HAP-1 (cell line): ENCODE results near the gene WDR73.
A peak's percentile ranks its signal among the peaks of the same experiment; 100 is the strongest.
"Not testable (repeated sequence)": the region's sequence is repeated elsewhere in the genome, so short reads cannot be mapped to it uniquely, and the experiment has no call there.

Experiments used
- DNase-seq, 2 experiments: peaks; one replicate each; pipeline ENCODE4 v3.0.0-alpha.2; 2016 to 2020; ENCODE audit warnings: low spot score in 2 of 2
- H3K27me3 ChIP-seq: fragments of 250-450 bp; sonication (Bioruptor Pico); 2 replicates; pipeline ENCODE4 v1.5.1; 2020; ENCODE audit warnings: low read depth, mild to moderate bottlenecking, moderate library complexity
- H3K36me3 ChIP-seq: fragments of 250-450 bp; sonication (Bioruptor Pico); replicated peaks from 2 replicates; pipeline ENCODE4 v1.5.1; 2020; ENCODE audit warnings: mild to moderate bottlenecking
- H3K4me1 ChIP-seq: fragments of 250-450 bp; sonication (Bioruptor Pico); 2 replicates; pipeline ENCODE4 v1.5.1; 2020; ENCODE audit warnings: mild to moderate bottlenecking
- H3K4me3 ChIP-seq: fragments of 250-450 bp; sonication (Bioruptor Pico); 2 replicates; pipeline ENCODE4 v1.5.1; 2020; ENCODE audit warnings: mild to moderate bottlenecking, moderate library complexity
- H3K9me3 ChIP-seq: fragments of 250-450 bp; sonication (Bioruptor Pico); 2 replicates; pipeline ENCODE4 v1.5.1; 2020; ENCODE audit warnings: mild to moderate bottlenecking, moderate library complexity
- in situ Hi-C: fragments of 300-500 bp; cut with MboI; formaldehyde crosslinking; loops from 3 replicates; pipeline ENCODE4 v1.14.3; 2020; ENCODE audit warnings: low sequenced_read_pairs, inconsistent platforms, mixed read lengths

The WDR73 gene

GRCh38 chr15:84653910-84654688 is at the start of gene WDR73:
Gene WDR73 (minus strand): TSS chr15:84654283. CDS start chr15:84654274, 9 bp downstream.
- H3K36me3 ChIP-seq: peaks cover 41% of the 10 kb centered on the region
- peak; percentile 98 to 100 for DNase-seq
- H3K4me3 ChIP-seq: peak within 1 kb of the TSS; percentile 86
- H3K4me1 ChIP-seq: peaks cover 19% of the 10 kb centered on the region
- H3K9me3 ChIP-seq: no peaks in the 10 kb centered on the region
- no peaks in the 10 kb centered on the region for H3K27me3 ChIP-seq
- in situ Hi-C loops: no loop called here

- in situ Hi-C loops: no loop called here
These were observed 49.7 kb upstream of the WDR73 start for GRCh38 chr15:84703808-84704207.

GRCh38 chr15:84702961-84703482 is 48.9 kb upstream of the WDR73 start:
- no peaks in the 10 kb centered on the region for H3K27me3 ChIP-seq
- in situ Hi-C loops: no loop called here
- H3K4me3 ChIP-seq: no peak overlapping the region
- DNase-seq: no peak
- H3K9me3 ChIP-seq: no peaks in the 10 kb centered on the region
- no peaks in the 10 kb centered on the region for H3K4me1 ChIP-seq
- peaks cover 29% of the 10 kb centered on the region for H3K36me3 ChIP-seq

More at GRCh38 chr15:84703808-84704207, 49.7 kb upstream of the WDR73 start:
- Histone ChIP-seq H3K4me3 (no peak overlapping the region), H3K36me3 (peaks cover 36% of the 10 kb centered on the region), H3K27me3 (no peaks in the 10 kb centered on the region), H3K4me1 (no peaks in the 10 kb centered on the region), H3K9me3 (no peaks in the 10 kb centered on the region)
- DNase-seq: no peak

- no peaks in the 10 kb centered on the region for H3K27me3 ChIP-seq
- DNase-seq: no peak
- H3K36me3 ChIP-seq: 0 out of 2 replicates have a peak, but pooled peaks cover 10% of the 10 kb centered on the region
- H3K4me3 ChIP-seq: no peak overlapping the region
- no peaks in the 10 kb centered on the region for H3K9me3 ChIP-seq
- in situ Hi-C loops: no loop called here
- no peaks in the 10 kb centered on the region for H3K4me1 ChIP-seq
These were observed 45.6 kb upstream of the WDR73 start for GRCh38 chr15:84699538-84700191.

GRCh38 chr15:84697236-84697990 is 43.3 kb upstream of the WDR73 start:
- DNase-seq: no peak
- no peaks in the 10 kb centered on the region for H3K9me3 ChIP-seq
- H3K36me3 ChIP-seq: no peaks in the 10 kb centered on the region; the same call in 1 of the 2 replicates
- no peaks in the 10 kb centered on the region for H3K4me1 ChIP-seq
- in situ Hi-C loops: no loop called here
- H3K4me3 ChIP-seq: no peak overlapping the region
- H3K27me3 ChIP-seq: no peaks in the 10 kb centered on the region

- in situ Hi-C loops: no loop called here
- no peak for DNase-seq
- Histone ChIP-seq H3K4me3 (no peak overlapping the region), H3K4me1 (no peaks in the 10 kb centered on the region), H3K9me3 (no peaks in the 10 kb centered on the region), H3K27me3 (no peaks in the 10 kb centered on the region), H3K36me3 (no peaks in the 10 kb centered on the region; the same call in 1 of the 2 replicates)
These were observed 42.7 kb upstream of the WDR73 start for GRCh38 chr15:84696757-84697156.

- no peak overlapping the region for H3K4me3 ChIP-seq
- H3K4me1 ChIP-seq: no peaks in the 10 kb centered on the region
- in situ Hi-C loops: no loop called here
- H3K36me3 ChIP-seq: peaks cover 53% of the 10 kb centered on the region
- no peaks in the 10 kb centered on the region for H3K9me3 ChIP-seq
- H3K27me3 ChIP-seq: no peaks in the 10 kb centered on the region
- DNase-seq: no peak
These were observed 36.3 kb upstream of the WDR73 start for GRCh38 chr15:84690342-84690741.

GRCh38 chr15:84689858-84690257 is 35.8 kb upstream of the WDR73 start:
- no peaks in the 10 kb centered on the region for H3K4me1 ChIP-seq

GRCh38 chr15:84686446-84686845 is 32.4 kb upstream of the WDR73 start:
- H3K27me3 ChIP-seq: not testable (repeated sequence)

More at GRCh38 chr15:84689858-84690257, 35.8 kb upstream of the WDR73 start:
- Histone ChIP-seq H3K4me3 (no peak overlapping the region), H3K36me3 (peaks cover 55% of the 10 kb centered on the region), H3K27me3 (no peaks in the 10 kb centered on the region), H3K9me3 (no peaks in the 10 kb centered on the region)
- in situ Hi-C loops: no loop called here
- DNase-seq: no peak

GRCh38 chr15:84685304-84685703 is 31.2 kb upstream of the WDR73 start:
- no peaks in the 10 kb centered on the region for H3K27me3 ChIP-seq
- in situ Hi-C loops: no loop called here
- H3K9me3 ChIP-seq: no peaks in the 10 kb centered on the region
- H3K4me3 ChIP-seq: no peak overlapping the region
- H3K36me3 ChIP-seq: peaks cover 82% of the 10 kb centered on the region
- H3K4me1 ChIP-seq: no peaks in the 10 kb centered on the region
- no peak for DNase-seq

More at GRCh38 chr15:84686446-84686845, 32.4 kb upstream of the WDR73 start:
- in situ Hi-C loops, H3K4me3 ChIP-seq, H3K4me1 ChIP-seq, H3K9me3 ChIP-seq, DNase-seq: not testable (repeated sequence)
- peaks cover 82% of the 10 kb centered on the region for H3K36me3 ChIP-seq

- no peaks in the 10 kb centered on the region for H3K27me3 ChIP-seq
- peaks cover 81% of the 10 kb centered on the region for H3K36me3 ChIP-seq
- no peaks in the 10 kb centered on the region for H3K9me3 ChIP-seq
- in situ Hi-C loops: no loop called here
- no peak overlapping the region for H3K4me3 ChIP-seq
- H3K4me1 ChIP-seq: no peaks in the 10 kb centered on the region
- no peak for DNase-seq
These were observed 30.0 kb upstream of the WDR73 start for GRCh38 chr15:84684092-84684491.

- no peaks in the 10 kb centered on the region for H3K27me3 ChIP-seq
- H3K4me3 ChIP-seq: no peak overlapping the region
- no peaks in the 10 kb centered on the region for H3K9me3 ChIP-seq
- in situ Hi-C loops: no loop called here
- peaks cover 72% of the 10 kb centered on the region for H3K36me3 ChIP-seq
- no peaks in the 10 kb centered on the region for H3K4me1 ChIP-seq
- DNase-seq: no peak
These were observed 27.7 kb upstream of the WDR73 start for GRCh38 chr15:84681831-84682230.

- DNase-seq: no peak
- Histone ChIP-seq H3K9me3 (no peaks in the 10 kb centered on the region), H3K36me3 (peaks cover 74% of the 10 kb centered on the region), H3K4me3 (no peak overlapping the region), H3K27me3 (no peaks in the 10 kb centered on the region), H3K4me1 (no peaks in the 10 kb centered on the region)
- in situ Hi-C loops: no loop called here
These were observed 17.1 kb upstream of the WDR73 start for GRCh38 chr15:84671211-84671610.
